Body of pancreas (tissue), 4 donors: Measurements from ENCODE around the gene KRT79.

ENCODE experiments used
- CTCF ChIP-seq, 7 experiments: fragments of 450-650 bp in 4 of 7; fragments of 200-600 bp in 3 of 7; sonication (generic) in 3 of 7; IDR thresholded peaks; one replicate each; pipeline ENCODE4 v1.5.1; 2016 to 2019; ENCODE audit warnings: antibody characterized with exemption in 7 of 7
- POLR2A ChIP-seq, 3 donors: fragments of 450-650 bp; IDR thresholded peaks; one replicate each; pipeline ENCODE4 v1.6.1; 2016; ENCODE audit warnings: antibody characterized with exemption in 3 of 3, mild to moderate bottlenecking in 2 of 3

GRCh38 chr12:52798671-52799504, 35.2 kb downstream of the KRT79 start:
- no peak for TF ChIP-seq CTCF (IDR thresholded peaks at IDR 0.05)
- no peak for TF ChIP-seq POLR2A (IDR thresholded peaks at IDR 0.05)
